Astrocyte (in vitro differentiated cells and primary cell): ENCODE results near the gene ZW10.

Experiments
- CTCF ChIP-seq: IDR thresholded peaks from 2 replicates; pipeline ENCODE4 v1.5.1; 2011; ENCODE audit warnings: low read depth, mild to moderate bottlenecking, inconsistent platforms, low read length, moderate library complexity; ENCODE audit not compliant: insufficient read depth
- EZH2 ChIP-seq: IDR thresholded peaks from 2 replicates; pipeline ENCODE4 v1.6.1; 2012; ENCODE audit warnings: mild to moderate bottlenecking, low read length, inconsistent platforms; ENCODE audit not compliant: insufficient read depth

GRCh38 chr11:113778111-113778910 is 4.8 kb upstream of the ZW10 start:
- no peak for TF ChIP-seq CTCF
- TF ChIP-seq EZH2 = no peak
